NB4 (cell line): ENCODE results near the gene AVL9.

Experiments used
- DNase-seq: peaks from one replicate; pipeline ENCODE4 v3.0.0; 2010; ENCODE audit warnings: low read depth
- H3K4me3 ChIP-seq: one replicate; pipeline ENCODE4 v1.5.1; 2011; ENCODE audit warnings: mild to moderate bottlenecking, low read depth, low read length, moderate library complexity
- MYC ChIP-seq: IDR thresholded peaks from 2 replicates; pipeline ENCODE4 v1.6.1; 2011; ENCODE audit warnings: low read depth, low read length
- POLR2A ChIP-seq: IDR thresholded peaks from 2 replicates; pipeline ENCODE4 v1.6.1; 2011; ENCODE audit warnings: mild to moderate bottlenecking; ENCODE audit not compliant: insufficient read length; ENCODE audit errors: extremely low read depth
- TF ChIP-seq, protein P1 (sequence below): IDR thresholded peaks from one replicate; pipeline ENCODE4 v1.5.1; 2012; ENCODE audit warnings: low read depth, low read length
- TF ChIP-seq, protein P2 (sequence below): IDR thresholded peaks from 2 replicates; pipeline ENCODE4 v1.6.1; 2011; ENCODE audit warnings: low read depth, low read length

Gene AVL9

DNA sequence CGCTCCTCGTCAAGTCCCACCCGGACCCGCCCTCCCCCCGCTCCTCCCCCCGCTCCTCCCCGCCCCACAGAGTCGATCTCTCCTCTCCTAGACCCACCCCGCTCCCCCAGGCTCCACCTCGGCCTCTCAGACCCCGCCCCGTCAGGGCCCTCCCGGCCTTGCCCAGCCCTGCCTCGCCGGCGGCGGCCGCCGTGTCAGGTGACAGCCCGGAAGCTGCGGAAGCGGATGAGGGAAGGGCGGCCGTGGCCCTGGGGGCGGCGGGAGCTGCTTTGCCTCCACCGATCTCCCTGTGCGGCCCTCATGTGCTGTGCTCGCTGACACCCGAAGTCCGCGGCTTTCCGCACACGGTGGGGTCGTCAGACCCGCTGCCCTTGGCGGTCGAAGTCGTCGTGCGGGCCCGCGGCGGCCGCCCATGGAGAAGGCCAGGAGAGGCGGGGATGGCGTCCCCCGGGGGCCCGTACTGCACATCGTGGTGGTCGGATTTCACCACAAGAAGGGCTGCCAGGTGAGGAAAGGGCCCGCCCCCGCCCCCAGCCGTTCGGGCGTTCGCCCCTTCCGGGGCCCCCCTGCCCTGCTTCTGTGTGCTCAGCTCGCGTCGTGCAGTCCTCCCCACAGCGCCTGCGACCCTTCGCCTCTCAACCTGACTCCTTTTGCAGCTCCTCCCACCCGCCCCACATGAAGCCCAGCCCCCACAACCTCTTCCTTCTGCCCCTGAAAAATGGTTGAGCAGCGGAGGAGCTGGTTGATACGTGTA is at the start of gene AVL9:
TSS of gene AVL9 (plus strand) at position 192 of the 754 bp plus-strand sequence. CDS start at position 413, 221 bp downstream.
- peak within 1 kb of the TSS; percentile 88 for H3K4me3 ChIP-seq
- TF ChIP-seq, protein P1, sequence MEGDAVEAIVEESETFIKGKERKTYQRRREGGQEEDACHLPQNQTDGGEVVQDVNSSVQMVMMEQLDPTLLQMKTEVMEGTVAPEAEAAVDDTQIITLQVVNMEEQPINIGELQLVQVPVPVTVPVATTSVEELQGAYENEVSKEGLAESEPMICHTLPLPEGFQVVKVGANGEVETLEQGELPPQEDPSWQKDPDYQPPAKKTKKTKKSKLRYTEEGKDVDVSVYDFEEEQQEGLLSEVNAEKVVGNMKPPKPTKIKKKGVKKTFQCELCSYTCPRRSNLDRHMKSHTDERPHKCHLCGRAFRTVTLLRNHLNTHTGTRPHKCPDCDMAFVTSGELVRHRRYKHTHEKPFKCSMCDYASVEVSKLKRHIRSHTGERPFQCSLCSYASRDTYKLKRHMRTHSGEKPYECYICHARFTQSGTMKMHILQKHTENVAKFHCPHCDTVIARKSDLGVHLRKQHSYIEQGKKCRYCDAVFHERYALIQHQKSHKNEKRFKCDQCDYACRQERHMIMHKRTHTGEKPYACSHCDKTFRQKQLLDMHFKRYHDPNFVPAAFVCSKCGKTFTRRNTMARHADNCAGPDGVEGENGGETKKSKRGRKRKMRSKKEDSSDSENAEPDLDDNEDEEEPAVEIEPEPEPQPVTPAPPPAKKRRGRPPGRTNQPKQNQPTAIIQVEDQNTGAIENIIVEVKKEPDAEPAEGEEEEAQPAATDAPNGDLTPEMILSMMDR: no peak
- TF ChIP-seq POLR2A: peak; percentile 93
- TF ChIP-seq MYC: peak; percentile 79
- TF ChIP-seq, protein P2, sequence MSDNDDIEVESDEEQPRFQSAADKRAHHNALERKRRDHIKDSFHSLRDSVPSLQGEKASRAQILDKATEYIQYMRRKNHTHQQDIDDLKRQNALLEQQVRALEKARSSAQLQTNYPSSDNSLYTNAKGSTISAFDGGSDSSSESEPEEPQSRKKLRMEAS: peak; percentile 69
- DNase-seq: peak; percentile 100

DNA sequence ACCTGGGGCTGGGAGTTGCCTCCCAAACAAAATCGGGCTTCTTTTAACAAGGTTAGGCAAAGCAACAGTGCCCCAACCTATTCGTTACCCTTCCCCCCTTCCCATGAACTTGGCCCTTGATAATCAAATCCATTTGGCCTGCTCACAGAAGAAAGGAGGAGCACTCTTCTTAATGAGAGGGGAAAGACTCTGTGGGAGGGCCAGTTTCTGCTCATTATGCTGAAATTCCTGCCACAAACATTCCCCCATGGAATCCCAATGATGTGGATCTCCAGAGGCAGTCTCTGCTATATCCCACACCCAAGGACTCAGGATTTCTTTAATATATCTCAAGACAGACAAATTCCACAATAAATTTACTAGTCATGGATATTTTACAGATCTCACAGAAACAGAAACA is 48.1 kb upstream of the AVL9 start:
- TF ChIP-seq, protein P1: no peak
- TF ChIP-seq MYC (no peak), POLR2A (no peak)
- TF ChIP-seq, protein P2: no peak
- no peak overlapping the region for H3K4me3 ChIP-seq
- DNase-seq: no peak

DNA sequence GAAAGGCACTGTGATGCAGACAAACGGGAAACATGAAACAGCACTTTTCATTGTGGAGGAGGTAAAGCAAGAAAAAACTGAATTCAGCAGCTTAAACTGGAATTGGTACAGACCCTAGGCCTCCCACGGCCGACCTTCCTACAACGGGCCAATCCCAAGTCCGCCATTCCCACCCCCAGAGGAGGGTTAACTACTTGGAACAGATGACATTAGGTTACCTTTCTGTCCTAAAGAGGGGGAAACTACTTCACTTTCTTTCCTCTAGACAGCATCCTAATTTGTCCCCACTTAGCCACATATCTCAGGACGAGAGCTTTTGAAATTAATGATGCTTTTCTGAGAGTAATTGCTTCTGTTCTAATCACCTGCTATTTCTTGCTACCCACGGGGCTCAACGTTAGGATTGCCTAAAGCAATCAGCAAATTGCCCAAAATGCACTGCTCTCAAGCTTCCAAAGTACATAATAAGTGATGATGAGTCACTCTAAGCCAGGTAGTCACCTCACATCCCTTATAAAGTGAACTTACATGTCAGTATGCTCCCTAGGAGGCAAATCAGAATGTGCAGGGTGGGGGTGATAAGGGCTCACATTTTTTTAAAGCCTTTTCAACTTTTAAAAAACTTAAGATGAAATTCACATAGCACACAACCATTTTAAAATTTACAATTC is 41.8 kb upstream of the AVL9 start:
- no peak for DNase-seq
- TF ChIP-seq, protein P2: no peak
- TF ChIP-seq, protein P1: no peak
- TF ChIP-seq MYC (no peak), POLR2A (no peak)
- H3K4me3 ChIP-seq: no peak overlapping the region

DNA sequence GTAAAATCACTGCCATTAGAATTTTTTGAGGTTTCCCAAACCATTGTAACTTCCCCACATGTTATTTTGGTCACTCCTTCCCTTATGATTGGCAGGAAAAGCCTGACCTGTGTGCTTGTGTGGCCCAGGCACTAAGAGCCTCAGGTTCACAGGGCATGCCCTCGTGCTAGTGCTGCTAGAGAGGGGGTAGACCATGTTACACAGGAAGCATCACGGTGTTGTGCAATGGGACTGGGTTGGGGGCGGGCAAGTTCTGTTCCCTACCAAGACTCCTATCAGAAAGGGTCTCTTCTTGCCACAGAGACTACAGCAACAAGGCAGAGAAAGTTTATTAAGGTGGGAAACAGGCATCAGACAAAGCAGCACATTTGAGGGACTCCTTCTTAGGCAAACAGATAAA is 37.3 kb upstream of the AVL9 start:
- TF ChIP-seq MYC (no peak), POLR2A (no peak)
- TF ChIP-seq, protein P1: no peak
- TF ChIP-seq, protein P2: no peak
- peak; percentile 52 for DNase-seq
- H3K4me3 ChIP-seq: no peak overlapping the region

DNA sequence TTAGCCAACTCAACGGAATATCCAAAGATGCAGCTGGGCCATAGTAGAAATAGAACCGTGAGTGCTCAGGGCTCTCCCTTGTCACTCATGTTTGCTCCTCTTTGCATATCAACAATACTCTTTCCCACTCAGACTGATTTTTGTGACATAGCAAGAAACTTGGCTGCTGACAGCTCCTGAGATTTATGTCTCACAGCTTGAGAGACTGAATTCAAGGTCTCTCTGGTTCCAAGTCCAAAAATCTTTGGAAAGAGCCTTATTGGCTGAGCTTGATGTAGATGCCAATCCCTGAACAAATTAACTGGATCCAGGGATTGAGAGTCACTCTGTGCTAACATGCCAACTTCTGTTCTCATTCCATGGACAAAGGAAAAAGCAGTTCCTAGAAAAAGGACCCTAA is 35.5 kb upstream of the AVL9 start:
- DNase-seq: no peak
- TF ChIP-seq POLR2A (no peak), MYC (no peak)
- TF ChIP-seq, protein P1: no peak
- TF ChIP-seq, protein P2: no peak

More for the DNA sequence above, 35.5 kb upstream of the AVL9 start:
- H3K4me3 ChIP-seq: no peak overlapping the region
